GM23338 (cell line): Measurements from ENCODE around the gene APC. TPM values are rescaled to one million over a fixed set of nuclear protein-coding genes. Genes with fewer than 3 reads are reported as not detected.

Experiments used
- ATAC-seq: fragments of 200-7000 bp; cut with Tn5 transposase; 3 replicates; pipeline ENCODE4 v1.9.1; 2020
- DNase-seq: peaks from one replicate; pipeline ENCODE4 v3.0.0-alpha.2; 2015; ENCODE audit warnings: low spot score
- H2AFZ ChIP-seq: fragments of 200-600 bp; sonication (generic); 2 replicates; pipeline ENCODE4 v1.8.0; 2016; ENCODE audit warnings: antibody characterized with exemption, mild to moderate bottlenecking, moderate library complexity
- H3F3A ChIP-seq: fragments of 200-600 bp; sonication (generic); replicated peaks from 2 replicates; pipeline ENCODE4 v1.8.0; 2017; ENCODE audit warnings: antibody characterized with exemption, mixed run types, low read depth
- H3K27ac ChIP-seq: fragments of 200-600 bp; sonication (generic); 2 replicates; pipeline ENCODE4 v1.6.1; 2016; ENCODE audit warnings: low read depth
- H3K27me3 ChIP-seq: fragments of 200-600 bp; sonication (generic); 2 replicates; pipeline ENCODE4 v1.8.0; 2016; ENCODE audit warnings: mild to moderate bottlenecking, mixed run types, moderate library complexity; ENCODE audit not compliant: insufficient read depth
- H3K36me3 ChIP-seq: fragments of 200-600 bp; sonication (generic); 2 replicates; pipeline ENCODE4 v1.8.0; 2016; ENCODE audit warnings: mild to moderate bottlenecking; ENCODE audit not compliant: insufficient read depth
- H3K4me1 ChIP-seq: fragments of 200-600 bp; sonication (generic); 2 replicates; pipeline ENCODE4 v1.8.0; 2016; ENCODE audit warnings: mild to moderate bottlenecking, moderate library complexity; ENCODE audit not compliant: insufficient read depth
- H3K4me2 ChIP-seq: fragments of 200-600 bp; sonication (generic); 2 replicates; pipeline ENCODE4 v1.7.1; 2017; ENCODE audit warnings: mixed run types
- H3K4me3 ChIP-seq: fragments of 200-600 bp; sonication (generic); 2 replicates; pipeline ENCODE4 v1.6.1; 2016; ENCODE audit warnings: mixed run types
- H3K79me2 ChIP-seq: fragments of 200-600 bp; sonication (generic); replicated peaks from 2 replicates; pipeline ENCODE4 v1.8.0; 2017; ENCODE audit warnings: mild to moderate bottlenecking; ENCODE audit not compliant: insufficient read depth
- H3K9me2 ChIP-seq: fragments of 200-600 bp; sonication (generic); 2 replicates; pipeline ENCODE4 v1.8.0; 2017; ENCODE audit not compliant: insufficient read depth
- H4K20me1 ChIP-seq: fragments of 200-600 bp; sonication (generic); replicated peaks from 2 replicates; pipeline ENCODE4 v1.8.0; 2017; ENCODE audit warnings: mild to moderate bottlenecking; ENCODE audit not compliant: insufficient read depth
- H3K27ac Mint-ChIP-seq: 2 replicates; pipeline ENCODE4 v1.8.0; 2020; ENCODE audit warnings: inconsistent platforms, mild to moderate bottlenecking, moderate library complexity, mixed read lengths
- H3K27me3 Mint-ChIP-seq: 3 replicates; pipeline ENCODE4 v1.8.0; 2022; ENCODE audit warnings: low read depth, mild to moderate bottlenecking, moderate library complexity, mixed read lengths, inconsistent platforms; ENCODE audit not compliant: insufficient read depth, poor library complexity
- H3K36me3 Mint-ChIP-seq: 3 replicates; pipeline ENCODE4 v1.8.0; 2021; ENCODE audit warnings: low read depth, mild to moderate bottlenecking, inconsistent platforms, moderate library complexity, mixed read lengths
- H3K4me1 Mint-ChIP-seq: 3 replicates; pipeline ENCODE4 v1.8.0; 2020; ENCODE audit warnings: mild to moderate bottlenecking, inconsistent platforms, mixed read lengths
- H3K4me3 Mint-ChIP-seq: 3 replicates; pipeline ENCODE4 v1.8.0; 2021; ENCODE audit warnings: moderate library complexity, mild to moderate bottlenecking, inconsistent platforms, mixed read lengths
- H3K9me3 Mint-ChIP-seq: 3 replicates; pipeline ENCODE4 v1.8.0; 2020; ENCODE audit warnings: moderate library complexity, mild to moderate bottlenecking, inconsistent platforms, mixed read lengths
- CREB1 ChIP-seq: fragments of 250-450 bp; sonication (Bioruptor Pico); IDR thresholded peaks from 2 replicates; pipeline ENCODE4 v1.5.0; 2020; ENCODE audit warnings: low read depth, mild to moderate bottlenecking, moderate library complexity
- EZH2 ChIP-seq: fragments of 200-600 bp; sonication (generic); IDR thresholded peaks from one replicate; pipeline ENCODE4 v1.8.0; 2017; ENCODE audit warnings: antibody characterized with exemption, mild to moderate bottlenecking, low read depth; ENCODE audit not compliant: unreplicated experiment
- EZH2phosphoT487 ChIP-seq: fragments of 200-600 bp; sonication (generic); IDR thresholded peaks from one replicate; pipeline ENCODE4 v1.8.1; 2018; ENCODE audit warnings: antibody characterized with exemption; ENCODE audit not compliant: unreplicated experiment
- JUNB ChIP-seq: IDR thresholded peaks from one replicate; pipeline ENCODE4 v1.6.1; 2016; ENCODE audit warnings: antibody characterized with exemption; ENCODE audit not compliant: unreplicated experiment
- NANOG ChIP-seq: IDR thresholded peaks from 2 replicates; pipeline ENCODE4 v1.6.1; 2016; ENCODE audit warnings: antibody characterized with exemption, borderline replicate concordance
- POLR2AphosphoS5 ChIP-seq: IDR thresholded peaks from 2 replicates; pipeline ENCODE4 v1.6.1; 2016; ENCODE audit warnings: antibody characterized with exemption, low read depth
- ZNF114 ChIP-seq: fragments of 250-450 bp; sonication (Bioruptor Pico); IDR thresholded peaks from 2 replicates; pipeline ENCODE4 v1.5.0; 2020; ENCODE audit warnings: mild to moderate bottlenecking, moderate library complexity
- ZNF331 ChIP-seq: fragments of 250-450 bp; sonication (Bioruptor Pico); IDR thresholded peaks from 2 replicates; pipeline ENCODE4 v1.5.0; 2020; ENCODE audit warnings: low read depth, mild to moderate bottlenecking, moderate library complexity
- polyA plus RNA-seq: library from polyadenylated mRNA; unstranded; fragments of >200 nt; fragmentation: Nextera tagmentation; extraction: Ambion mirVana; gene quantifications from 2 replicates; pipeline ENCODE4 v1.2.1, GENCODE V29; 2016
- total RNA-seq: library from RNA; depleted of rRNA; stranded (reverse); fragments of >200 nt; shearing (Covaris generic); gene quantifications from 2 replicates; pipeline ENCODE4 v1.2.3, GENCODE V29; 2014
- TF ChIP-seq, protein P1 (sequence below): fragments of 250-450 bp; sonication (Bioruptor Pico); IDR thresholded peaks from 2 replicates; pipeline ENCODE4 v1.5.0; 2020; ENCODE audit warnings: mild to moderate bottlenecking, moderate library complexity
- TF ChIP-seq, protein P2 (sequence below), 2 experiments: fragments of 200-600 bp in 1 of 2; sonication (generic) in 1 of 2; conservative IDR thresholded peaks; 2 replicates each; pipeline versions ENCODE4 v1.5.1 to v1.6.1; 2016 to 2017; ENCODE audit warnings: antibody characterized with exemption in 2 of 2, low read depth in 2 of 2, mild to moderate bottlenecking in 2 of 2, moderate library complexity in 1 of 2
- TF ChIP-seq, protein P3 (sequence below): IDR thresholded peaks from 2 replicates; pipeline ENCODE4 v1.6.1; 2016; ENCODE audit warnings: antibody characterized with exemption

The APC gene
- total and polyA plus RNA-seq, 2 experiments from 2014 or later, result 42.4 to 62.9 TPM

DNA sequence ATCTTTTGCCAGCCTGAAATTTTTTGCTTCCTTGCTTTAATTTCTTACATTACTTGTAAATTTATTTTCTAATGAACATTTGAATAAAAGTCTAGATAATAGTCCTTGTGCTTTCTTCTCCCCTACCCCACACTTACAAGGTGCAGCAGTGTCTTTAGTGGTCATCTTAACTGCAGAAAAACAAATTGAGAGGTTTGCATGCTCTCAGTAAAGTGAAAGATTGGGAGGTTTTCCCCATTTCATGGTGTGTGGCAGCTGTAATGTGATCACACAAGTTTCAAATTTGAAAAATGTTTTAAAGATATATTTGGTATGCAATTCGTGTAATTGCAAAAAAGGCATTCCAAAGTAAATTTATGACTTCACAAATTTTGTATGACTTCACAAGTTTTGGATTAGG, 14.7 kb downstream of the APC start (continued):
- TF ChIP-seq, protein P1, sequence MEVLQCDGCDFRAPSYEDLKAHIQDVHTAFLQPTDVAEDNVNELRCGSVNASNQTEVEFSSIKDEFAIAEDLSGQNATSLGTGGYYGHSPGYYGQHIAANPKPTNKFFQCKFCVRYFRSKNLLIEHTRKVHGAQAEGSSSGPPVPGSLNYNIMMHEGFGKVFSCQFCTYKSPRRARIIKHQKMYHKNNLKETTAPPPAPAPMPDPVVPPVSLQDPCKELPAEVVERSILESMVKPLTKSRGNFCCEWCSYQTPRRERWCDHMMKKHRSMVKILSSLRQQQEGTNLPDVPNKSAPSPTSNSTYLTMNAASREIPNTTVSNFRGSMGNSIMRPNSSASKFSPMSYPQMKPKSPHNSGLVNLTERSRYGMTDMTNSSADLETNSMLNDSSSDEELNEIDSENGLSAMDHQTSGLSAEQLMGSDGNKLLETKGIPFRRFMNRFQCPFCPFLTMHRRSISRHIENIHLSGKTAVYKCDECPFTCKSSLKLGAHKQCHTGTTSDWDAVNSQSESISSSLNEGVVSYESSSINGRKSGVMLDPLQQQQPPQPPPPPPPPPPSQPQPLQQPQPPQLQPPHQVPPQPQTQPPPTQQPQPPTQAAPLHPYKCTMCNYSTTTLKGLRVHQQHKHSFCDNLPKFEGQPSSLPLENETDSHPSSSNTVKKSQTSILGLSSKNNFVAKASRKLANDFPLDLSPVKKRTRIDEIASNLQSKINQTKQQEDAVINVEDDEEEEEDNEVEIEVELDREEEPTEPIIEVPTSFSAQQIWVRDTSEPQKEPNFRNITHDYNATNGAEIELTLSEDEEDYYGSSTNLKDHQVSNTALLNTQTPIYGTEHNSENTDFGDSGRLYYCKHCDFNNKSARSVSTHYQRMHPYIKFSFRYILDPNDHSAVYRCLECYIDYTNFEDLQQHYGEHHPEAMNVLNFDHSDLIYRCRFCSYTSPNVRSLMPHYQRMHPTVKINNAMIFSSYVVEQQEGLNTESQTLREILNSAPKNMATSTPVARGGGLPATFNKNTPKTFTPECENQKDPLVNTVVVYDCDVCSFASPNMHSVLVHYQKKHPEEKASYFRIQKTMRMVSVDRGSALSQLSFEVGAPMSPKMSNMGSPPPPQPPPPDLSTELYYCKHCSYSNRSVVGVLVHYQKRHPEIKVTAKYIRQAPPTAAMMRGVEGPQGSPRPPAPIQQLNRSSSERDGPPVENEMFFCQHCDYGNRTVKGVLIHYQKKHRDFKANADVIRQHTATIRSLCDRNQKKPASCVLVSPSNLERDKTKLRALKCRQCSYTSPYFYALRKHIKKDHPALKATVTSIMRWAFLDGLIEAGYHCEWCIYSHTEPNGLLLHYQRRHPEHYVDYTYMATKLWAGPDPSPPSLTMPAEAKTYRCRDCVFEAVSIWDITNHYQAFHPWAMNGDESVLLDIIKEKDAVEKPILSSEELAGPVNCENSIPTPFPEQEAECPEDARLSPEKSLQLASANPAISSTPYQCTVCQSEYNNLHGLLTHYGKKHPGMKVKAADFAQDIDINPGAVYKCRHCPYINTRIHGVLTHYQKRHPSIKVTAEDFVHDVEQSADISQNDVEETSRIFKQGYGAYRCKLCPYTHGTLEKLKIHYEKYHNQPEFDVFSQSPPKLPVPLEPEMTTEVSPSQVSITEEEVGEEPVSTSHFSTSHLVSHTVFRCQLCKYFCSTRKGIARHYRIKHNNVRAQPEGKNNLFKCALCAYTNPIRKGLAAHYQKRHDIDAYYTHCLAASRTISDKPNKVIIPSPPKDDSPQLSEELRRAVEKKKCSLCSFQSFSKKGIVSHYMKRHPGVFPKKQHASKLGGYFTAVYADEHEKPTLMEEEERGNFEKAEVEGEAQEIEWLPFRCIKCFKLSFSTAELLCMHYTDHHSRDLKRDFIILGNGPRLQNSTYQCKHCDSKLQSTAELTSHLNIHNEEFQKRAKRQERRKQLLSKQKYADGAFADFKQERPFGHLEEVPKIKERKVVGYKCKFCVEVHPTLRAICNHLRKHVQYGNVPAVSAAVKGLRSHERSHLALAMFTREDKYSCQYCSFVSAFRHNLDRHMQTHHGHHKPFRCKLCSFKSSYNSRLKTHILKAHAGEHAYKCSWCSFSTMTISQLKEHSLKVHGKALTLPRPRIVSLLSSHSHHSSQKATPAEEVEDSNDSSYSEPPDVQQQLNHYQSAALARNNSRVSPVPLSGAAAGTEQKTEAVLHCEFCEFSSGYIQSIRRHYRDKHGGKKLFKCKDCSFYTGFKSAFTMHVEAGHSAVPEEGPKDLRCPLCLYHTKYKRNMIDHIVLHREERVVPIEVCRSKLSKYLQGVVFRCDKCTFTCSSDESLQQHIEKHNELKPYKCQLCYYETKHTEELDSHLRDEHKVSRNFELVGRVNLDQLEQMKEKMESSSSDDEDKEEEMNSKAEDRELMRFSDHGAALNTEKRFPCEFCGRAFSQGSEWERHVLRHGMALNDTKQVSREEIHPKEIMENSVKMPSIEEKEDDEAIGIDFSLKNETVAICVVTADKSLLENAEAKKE, result no peak
- no peak for TF ChIP-seq NANOG
- TF ChIP-seq POLR2AphosphoS5, result no peak
- no peak for TF ChIP-seq EZH2
- TF ChIP-seq EZH2phosphoT487, result no peak
- no peak for TF ChIP-seq JUNB
- no peak for TF ChIP-seq ZNF114 (CRISPR knock-in tag)
- no peak for TF ChIP-seq ZNF331
- TF ChIP-seq CREB1 (CRISPR knock-in tag), result no peak

DNA sequence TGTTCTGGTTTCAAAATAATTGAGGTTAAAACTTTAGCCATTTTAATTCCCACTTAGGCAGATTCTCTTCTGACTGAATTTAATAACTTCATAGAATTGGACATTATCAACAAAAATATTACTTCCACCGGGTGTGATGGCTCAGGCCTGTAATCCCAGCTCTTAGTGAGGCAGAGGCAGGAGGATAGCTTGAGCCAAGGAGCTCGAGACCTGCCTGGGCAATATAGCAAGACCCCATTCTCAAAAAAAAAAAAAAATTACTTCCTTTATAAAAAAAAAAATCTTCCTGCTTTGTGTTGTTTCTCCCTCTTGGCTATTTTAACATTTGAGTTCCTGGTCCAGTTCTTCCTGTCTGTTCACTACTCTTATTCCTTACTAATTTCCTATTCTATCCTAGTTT, 18.0 kb downstream of the APC start:
- H3K4me3 ChIP-seq, result no peak overlapping the region
- H3K4me1 Mint-ChIP-seq, result peaks cover 3% of the 10 kb centered on the region; the same call in 2 of the 3 replicates
- H3K27ac ChIP-seq, result no peak overlapping the region
- H3K27me3 Mint-ChIP-seq, result peaks cover 1% of the 10 kb centered on the region
- no peaks in the 10 kb centered on the region for H3K4me1 ChIP-seq
- no peaks in the 10 kb centered on the region for H3K9me2 ChIP-seq
- no peaks in the 10 kb centered on the region; the same call in 1 of the 2 replicates for H3K36me3 ChIP-seq
- peaks cover 14% of the 10 kb centered on the region; the same call in 2 of the 3 replicates for H3K36me3 Mint-ChIP-seq
- H3K79me2 ChIP-seq, result peaks cover 28% of the 10 kb centered on the region
- DNase-seq (no peak), ATAC-seq (no peak)
- no peak overlapping the region for H3K4me2 ChIP-seq
- H3K4me3 Mint-ChIP-seq, result no peak overlapping the region
- no peaks in the 10 kb centered on the region for H3F3A ChIP-seq
- no peaks in the 10 kb centered on the region for H3K9me3 Mint-ChIP-seq
- no peaks in the 10 kb centered on the region for H3K27me3 ChIP-seq
- H4K20me1 ChIP-seq, result no peaks in the 10 kb centered on the region
- no peak overlapping the region for H3K27ac Mint-ChIP-seq
- H2AFZ ChIP-seq, result no peak overlapping the region
- TF ChIP-seq, protein P2, sequence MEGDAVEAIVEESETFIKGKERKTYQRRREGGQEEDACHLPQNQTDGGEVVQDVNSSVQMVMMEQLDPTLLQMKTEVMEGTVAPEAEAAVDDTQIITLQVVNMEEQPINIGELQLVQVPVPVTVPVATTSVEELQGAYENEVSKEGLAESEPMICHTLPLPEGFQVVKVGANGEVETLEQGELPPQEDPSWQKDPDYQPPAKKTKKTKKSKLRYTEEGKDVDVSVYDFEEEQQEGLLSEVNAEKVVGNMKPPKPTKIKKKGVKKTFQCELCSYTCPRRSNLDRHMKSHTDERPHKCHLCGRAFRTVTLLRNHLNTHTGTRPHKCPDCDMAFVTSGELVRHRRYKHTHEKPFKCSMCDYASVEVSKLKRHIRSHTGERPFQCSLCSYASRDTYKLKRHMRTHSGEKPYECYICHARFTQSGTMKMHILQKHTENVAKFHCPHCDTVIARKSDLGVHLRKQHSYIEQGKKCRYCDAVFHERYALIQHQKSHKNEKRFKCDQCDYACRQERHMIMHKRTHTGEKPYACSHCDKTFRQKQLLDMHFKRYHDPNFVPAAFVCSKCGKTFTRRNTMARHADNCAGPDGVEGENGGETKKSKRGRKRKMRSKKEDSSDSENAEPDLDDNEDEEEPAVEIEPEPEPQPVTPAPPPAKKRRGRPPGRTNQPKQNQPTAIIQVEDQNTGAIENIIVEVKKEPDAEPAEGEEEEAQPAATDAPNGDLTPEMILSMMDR (conservative IDR thresholded peaks at IDR 0.05; ENCODE audit: low read depth in 2 of 2), result no peak
- TF ChIP-seq, protein P3, sequence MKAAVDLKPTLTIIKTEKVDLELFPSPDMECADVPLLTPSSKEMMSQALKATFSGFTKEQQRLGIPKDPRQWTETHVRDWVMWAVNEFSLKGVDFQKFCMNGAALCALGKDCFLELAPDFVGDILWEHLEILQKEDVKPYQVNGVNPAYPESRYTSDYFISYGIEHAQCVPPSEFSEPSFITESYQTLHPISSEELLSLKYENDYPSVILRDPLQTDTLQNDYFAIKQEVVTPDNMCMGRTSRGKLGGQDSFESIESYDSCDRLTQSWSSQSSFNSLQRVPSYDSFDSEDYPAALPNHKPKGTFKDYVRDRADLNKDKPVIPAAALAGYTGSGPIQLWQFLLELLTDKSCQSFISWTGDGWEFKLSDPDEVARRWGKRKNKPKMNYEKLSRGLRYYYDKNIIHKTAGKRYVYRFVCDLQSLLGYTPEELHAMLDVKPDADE, result no peak
- no peak for TF ChIP-seq POLR2AphosphoS5
